ENCODE results near the gene RPSA. TPM values are rescaled to one million over a fixed set of nuclear protein-coding genes. Genes with fewer than 3 reads are reported as not detected.

The RPSA gene
- total and polyA plus RNA-seq, 2 experiments from 2014 or later = 1,591 to 1,827 TPM

DNA sequence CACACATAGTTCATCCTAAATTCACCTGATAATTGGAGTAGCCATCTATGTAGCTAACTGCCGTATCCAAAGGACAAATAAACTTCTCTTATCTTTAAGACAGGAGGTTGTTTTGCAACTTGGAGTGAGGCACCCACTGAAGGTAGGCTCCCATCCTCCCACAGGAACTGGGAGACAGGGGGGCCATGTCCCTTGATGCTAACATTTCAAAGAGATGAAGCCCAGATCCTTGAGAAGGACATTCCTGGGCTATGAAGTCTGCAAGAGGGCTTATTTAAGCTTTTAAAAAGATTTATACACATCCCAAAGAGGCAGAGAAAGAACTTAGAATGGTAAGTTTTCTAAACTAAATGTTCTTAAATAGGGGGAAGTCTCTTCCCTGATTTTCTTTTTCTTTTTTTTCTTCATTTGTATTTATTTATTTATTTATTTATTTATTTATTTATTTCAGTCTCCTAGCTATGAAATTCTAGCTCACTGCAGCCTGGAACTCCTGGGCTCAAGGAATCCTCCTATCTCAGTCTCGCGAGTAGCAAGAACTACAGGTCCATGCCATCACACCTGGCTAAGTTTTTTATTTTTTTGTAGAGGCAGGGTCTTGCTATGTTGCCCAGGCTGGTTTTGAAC is 48.2 kb downstream of the RPSA start:
- no peak overlapping the region for H3K4me3 Mint-ChIP-seq
- ATAC-seq = no peak
- H3K9me3 Mint-ChIP-seq = 0 out of 3 replicates have a peak, but pooled peaks cover 5% of the 10 kb centered on the region

DNA sequence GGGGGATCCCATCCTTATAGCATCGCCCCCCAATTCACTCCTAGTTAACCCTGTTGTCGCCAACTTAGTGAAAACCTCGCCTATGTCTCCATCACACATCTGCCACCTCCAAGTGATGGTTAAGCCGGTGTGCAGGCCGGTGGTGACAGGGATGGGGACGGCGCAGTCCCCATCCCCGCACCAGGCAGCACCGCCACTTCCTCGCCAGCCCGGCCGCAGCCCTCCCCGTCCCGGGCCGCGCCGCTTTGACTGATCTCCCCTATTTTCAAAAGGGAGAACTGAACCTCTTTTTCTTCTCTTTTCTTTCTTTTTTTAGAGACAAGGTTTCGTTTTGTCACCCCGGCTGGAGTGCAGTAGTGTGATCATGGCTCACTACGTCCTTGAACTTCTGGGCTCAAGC is 49.6 kb downstream of the RPSA start:
- peaks cover 4% of the 10 kb centered on the region for H3K27me3 Mint-ChIP-seq (ENCODE audit: insufficient read depth, low read depth, poor library complexity)
- Histone ChIP-seq H3K36me3 (ENCODE audit: insufficient read depth) (no peaks in the 10 kb centered on the region), H3K27me3 (ENCODE audit: insufficient read depth) (no peaks in the 10 kb centered on the region), H3K4me1 (ENCODE audit: insufficient read depth) (no peaks in the 10 kb centered on the region), H2AFZ (peak overlapping the region; percentile 76), H3K9me2 (ENCODE audit: insufficient read depth) (peaks cover 3% of the 10 kb centered on the region; the same call in 1 of the 2 replicates), H3F3A (replicated peaks; ENCODE audit: low read depth) (no peaks in the 10 kb centered on the region), H3K27ac (ENCODE audit: low read depth) (no peak overlapping the region), H3K4me2 (no peak overlapping the region), H4K20me1 (replicated peaks; ENCODE audit: insufficient read depth) (no peaks in the 10 kb centered on the region), H3K4me3 (no peak overlapping the region), H3K79me2 (replicated peaks; ENCODE audit: insufficient read depth) (no peaks in the 10 kb centered on the region)
- peaks cover 3% of the 10 kb centered on the region; the same call in 1 of the 3 replicates for H3K36me3 Mint-ChIP-seq (ENCODE audit: low read depth)
- peaks cover 6% of the 10 kb centered on the region; the same call in 2 of the 3 replicates for H3K4me1 Mint-ChIP-seq
- 0 out of 3 replicates have a peak, but pooled peaks cover 5% of the 10 kb centered on the region for H3K9me3 Mint-ChIP-seq
- DNase-seq (ENCODE audit: low spot score) (no peak), ATAC-seq (no peak)
- no peak overlapping the region for H3K27ac Mint-ChIP-seq
- H3K4me3 Mint-ChIP-seq = no peak overlapping the region
- TF ChIP-seq, protein P1, sequence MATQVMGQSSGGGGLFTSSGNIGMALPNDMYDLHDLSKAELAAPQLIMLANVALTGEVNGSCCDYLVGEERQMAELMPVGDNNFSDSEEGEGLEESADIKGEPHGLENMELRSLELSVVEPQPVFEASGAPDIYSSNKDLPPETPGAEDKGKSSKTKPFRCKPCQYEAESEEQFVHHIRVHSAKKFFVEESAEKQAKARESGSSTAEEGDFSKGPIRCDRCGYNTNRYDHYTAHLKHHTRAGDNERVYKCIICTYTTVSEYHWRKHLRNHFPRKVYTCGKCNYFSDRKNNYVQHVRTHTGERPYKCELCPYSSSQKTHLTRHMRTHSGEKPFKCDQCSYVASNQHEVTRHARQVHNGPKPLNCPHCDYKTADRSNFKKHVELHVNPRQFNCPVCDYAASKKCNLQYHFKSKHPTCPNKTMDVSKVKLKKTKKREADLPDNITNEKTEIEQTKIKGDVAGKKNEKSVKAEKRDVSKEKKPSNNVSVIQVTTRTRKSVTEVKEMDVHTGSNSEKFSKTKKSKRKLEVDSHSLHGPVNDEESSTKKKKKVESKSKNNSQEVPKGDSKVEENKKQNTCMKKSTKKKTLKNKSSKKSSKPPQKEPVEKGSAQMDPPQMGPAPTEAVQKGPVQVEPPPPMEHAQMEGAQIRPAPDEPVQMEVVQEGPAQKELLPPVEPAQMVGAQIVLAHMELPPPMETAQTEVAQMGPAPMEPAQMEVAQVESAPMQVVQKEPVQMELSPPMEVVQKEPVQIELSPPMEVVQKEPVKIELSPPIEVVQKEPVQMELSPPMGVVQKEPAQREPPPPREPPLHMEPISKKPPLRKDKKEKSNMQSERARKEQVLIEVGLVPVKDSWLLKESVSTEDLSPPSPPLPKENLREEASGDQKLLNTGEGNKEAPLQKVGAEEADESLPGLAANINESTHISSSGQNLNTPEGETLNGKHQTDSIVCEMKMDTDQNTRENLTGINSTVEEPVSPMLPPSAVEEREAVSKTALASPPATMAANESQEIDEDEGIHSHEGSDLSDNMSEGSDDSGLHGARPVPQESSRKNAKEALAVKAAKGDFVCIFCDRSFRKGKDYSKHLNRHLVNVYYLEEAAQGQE (IDR thresholded peaks at IDR 0.05; ENCODE audit: unreplicated experiment) = no peak
- TF ChIP-seq, protein P2, sequence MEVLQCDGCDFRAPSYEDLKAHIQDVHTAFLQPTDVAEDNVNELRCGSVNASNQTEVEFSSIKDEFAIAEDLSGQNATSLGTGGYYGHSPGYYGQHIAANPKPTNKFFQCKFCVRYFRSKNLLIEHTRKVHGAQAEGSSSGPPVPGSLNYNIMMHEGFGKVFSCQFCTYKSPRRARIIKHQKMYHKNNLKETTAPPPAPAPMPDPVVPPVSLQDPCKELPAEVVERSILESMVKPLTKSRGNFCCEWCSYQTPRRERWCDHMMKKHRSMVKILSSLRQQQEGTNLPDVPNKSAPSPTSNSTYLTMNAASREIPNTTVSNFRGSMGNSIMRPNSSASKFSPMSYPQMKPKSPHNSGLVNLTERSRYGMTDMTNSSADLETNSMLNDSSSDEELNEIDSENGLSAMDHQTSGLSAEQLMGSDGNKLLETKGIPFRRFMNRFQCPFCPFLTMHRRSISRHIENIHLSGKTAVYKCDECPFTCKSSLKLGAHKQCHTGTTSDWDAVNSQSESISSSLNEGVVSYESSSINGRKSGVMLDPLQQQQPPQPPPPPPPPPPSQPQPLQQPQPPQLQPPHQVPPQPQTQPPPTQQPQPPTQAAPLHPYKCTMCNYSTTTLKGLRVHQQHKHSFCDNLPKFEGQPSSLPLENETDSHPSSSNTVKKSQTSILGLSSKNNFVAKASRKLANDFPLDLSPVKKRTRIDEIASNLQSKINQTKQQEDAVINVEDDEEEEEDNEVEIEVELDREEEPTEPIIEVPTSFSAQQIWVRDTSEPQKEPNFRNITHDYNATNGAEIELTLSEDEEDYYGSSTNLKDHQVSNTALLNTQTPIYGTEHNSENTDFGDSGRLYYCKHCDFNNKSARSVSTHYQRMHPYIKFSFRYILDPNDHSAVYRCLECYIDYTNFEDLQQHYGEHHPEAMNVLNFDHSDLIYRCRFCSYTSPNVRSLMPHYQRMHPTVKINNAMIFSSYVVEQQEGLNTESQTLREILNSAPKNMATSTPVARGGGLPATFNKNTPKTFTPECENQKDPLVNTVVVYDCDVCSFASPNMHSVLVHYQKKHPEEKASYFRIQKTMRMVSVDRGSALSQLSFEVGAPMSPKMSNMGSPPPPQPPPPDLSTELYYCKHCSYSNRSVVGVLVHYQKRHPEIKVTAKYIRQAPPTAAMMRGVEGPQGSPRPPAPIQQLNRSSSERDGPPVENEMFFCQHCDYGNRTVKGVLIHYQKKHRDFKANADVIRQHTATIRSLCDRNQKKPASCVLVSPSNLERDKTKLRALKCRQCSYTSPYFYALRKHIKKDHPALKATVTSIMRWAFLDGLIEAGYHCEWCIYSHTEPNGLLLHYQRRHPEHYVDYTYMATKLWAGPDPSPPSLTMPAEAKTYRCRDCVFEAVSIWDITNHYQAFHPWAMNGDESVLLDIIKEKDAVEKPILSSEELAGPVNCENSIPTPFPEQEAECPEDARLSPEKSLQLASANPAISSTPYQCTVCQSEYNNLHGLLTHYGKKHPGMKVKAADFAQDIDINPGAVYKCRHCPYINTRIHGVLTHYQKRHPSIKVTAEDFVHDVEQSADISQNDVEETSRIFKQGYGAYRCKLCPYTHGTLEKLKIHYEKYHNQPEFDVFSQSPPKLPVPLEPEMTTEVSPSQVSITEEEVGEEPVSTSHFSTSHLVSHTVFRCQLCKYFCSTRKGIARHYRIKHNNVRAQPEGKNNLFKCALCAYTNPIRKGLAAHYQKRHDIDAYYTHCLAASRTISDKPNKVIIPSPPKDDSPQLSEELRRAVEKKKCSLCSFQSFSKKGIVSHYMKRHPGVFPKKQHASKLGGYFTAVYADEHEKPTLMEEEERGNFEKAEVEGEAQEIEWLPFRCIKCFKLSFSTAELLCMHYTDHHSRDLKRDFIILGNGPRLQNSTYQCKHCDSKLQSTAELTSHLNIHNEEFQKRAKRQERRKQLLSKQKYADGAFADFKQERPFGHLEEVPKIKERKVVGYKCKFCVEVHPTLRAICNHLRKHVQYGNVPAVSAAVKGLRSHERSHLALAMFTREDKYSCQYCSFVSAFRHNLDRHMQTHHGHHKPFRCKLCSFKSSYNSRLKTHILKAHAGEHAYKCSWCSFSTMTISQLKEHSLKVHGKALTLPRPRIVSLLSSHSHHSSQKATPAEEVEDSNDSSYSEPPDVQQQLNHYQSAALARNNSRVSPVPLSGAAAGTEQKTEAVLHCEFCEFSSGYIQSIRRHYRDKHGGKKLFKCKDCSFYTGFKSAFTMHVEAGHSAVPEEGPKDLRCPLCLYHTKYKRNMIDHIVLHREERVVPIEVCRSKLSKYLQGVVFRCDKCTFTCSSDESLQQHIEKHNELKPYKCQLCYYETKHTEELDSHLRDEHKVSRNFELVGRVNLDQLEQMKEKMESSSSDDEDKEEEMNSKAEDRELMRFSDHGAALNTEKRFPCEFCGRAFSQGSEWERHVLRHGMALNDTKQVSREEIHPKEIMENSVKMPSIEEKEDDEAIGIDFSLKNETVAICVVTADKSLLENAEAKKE (CRISPR knock-in tag; IDR thresholded peaks at IDR 0.05) = no peak
- TF ChIP-seq STAT1 (IDR thresholded peaks at IDR 0.05; ENCODE audit: unreplicated experiment) (no peak), EZH2phosphoT487 (IDR thresholded peaks at IDR 0.05; ENCODE audit: unreplicated experiment) (no peak), POLR2AphosphoS5 (IDR thresholded peaks at IDR 0.05; ENCODE audit: low read depth) (no peak)
- TF ChIP-seq, protein P3, sequence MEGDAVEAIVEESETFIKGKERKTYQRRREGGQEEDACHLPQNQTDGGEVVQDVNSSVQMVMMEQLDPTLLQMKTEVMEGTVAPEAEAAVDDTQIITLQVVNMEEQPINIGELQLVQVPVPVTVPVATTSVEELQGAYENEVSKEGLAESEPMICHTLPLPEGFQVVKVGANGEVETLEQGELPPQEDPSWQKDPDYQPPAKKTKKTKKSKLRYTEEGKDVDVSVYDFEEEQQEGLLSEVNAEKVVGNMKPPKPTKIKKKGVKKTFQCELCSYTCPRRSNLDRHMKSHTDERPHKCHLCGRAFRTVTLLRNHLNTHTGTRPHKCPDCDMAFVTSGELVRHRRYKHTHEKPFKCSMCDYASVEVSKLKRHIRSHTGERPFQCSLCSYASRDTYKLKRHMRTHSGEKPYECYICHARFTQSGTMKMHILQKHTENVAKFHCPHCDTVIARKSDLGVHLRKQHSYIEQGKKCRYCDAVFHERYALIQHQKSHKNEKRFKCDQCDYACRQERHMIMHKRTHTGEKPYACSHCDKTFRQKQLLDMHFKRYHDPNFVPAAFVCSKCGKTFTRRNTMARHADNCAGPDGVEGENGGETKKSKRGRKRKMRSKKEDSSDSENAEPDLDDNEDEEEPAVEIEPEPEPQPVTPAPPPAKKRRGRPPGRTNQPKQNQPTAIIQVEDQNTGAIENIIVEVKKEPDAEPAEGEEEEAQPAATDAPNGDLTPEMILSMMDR (conservative IDR thresholded peaks at IDR 0.05; ENCODE audit: low read depth in 2 of 2) = no peak

More for the DNA sequence above, 48.2 kb downstream of the RPSA start:
- H3K27me3 Mint-ChIP-seq (ENCODE audit: insufficient read depth, low read depth, poor library complexity) = peaks cover 4% of the 10 kb centered on the region
- H3K9me2 ChIP-seq (ENCODE audit: insufficient read depth) = peaks cover 3% of the 10 kb centered on the region; the same call in 1 of the 2 replicates
- H3K36me3 Mint-ChIP-seq (ENCODE audit: low read depth) = peaks cover 3% of the 10 kb centered on the region; the same call in 1 of the 3 replicates
- no peaks in the 10 kb centered on the region for H3K4me1 Mint-ChIP-seq
- H3K79me2 ChIP-seq (replicated peaks; ENCODE audit: insufficient read depth) = no peaks in the 10 kb centered on the region
- no peak for DNase-seq (ENCODE audit: low spot score)
- TF ChIP-seq, protein P4, sequence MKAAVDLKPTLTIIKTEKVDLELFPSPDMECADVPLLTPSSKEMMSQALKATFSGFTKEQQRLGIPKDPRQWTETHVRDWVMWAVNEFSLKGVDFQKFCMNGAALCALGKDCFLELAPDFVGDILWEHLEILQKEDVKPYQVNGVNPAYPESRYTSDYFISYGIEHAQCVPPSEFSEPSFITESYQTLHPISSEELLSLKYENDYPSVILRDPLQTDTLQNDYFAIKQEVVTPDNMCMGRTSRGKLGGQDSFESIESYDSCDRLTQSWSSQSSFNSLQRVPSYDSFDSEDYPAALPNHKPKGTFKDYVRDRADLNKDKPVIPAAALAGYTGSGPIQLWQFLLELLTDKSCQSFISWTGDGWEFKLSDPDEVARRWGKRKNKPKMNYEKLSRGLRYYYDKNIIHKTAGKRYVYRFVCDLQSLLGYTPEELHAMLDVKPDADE (IDR thresholded peaks at IDR 0.05) = no peak
- no peaks in the 10 kb centered on the region for H3K27me3 ChIP-seq (ENCODE audit: insufficient read depth)
- no peak overlapping the region for H3K27ac ChIP-seq (ENCODE audit: low read depth)
- no peak overlapping the region for H3K27ac Mint-ChIP-seq
- no peaks in the 10 kb centered on the region for H3K4me1 ChIP-seq (ENCODE audit: insufficient read depth)
- H3K4me2 ChIP-seq = no peak overlapping the region
- no peaks in the 10 kb centered on the region for H3K36me3 ChIP-seq (ENCODE audit: insufficient read depth)
- H3K4me3 ChIP-seq = no peak overlapping the region
- peak overlapping the region; percentile 60; the same call in 1 of the 2 replicates for H2AFZ ChIP-seq
- no peaks in the 10 kb centered on the region for H4K20me1 ChIP-seq (replicated peaks; ENCODE audit: insufficient read depth)
- H3F3A ChIP-seq (replicated peaks; ENCODE audit: low read depth) = no peaks in the 10 kb centered on the region
